Mesothelial cell of epicardium (in vitro differentiated cells): ENCODE data around the gene AEBP2. TPM values are rescaled to one million over a fixed set of nuclear protein-coding genes. Genes with fewer than 3 reads are reported as not detected.
A peak's percentile ranks its signal among the peaks of the same experiment; 100 is the strongest.

Source experiments
- DNase-seq, 2 experiments: peaks; one replicate each; pipeline ENCODE4 v3.0.0; 2021; ENCODE audit warnings: low spot score in 2 of 2; ENCODE audit not compliant: unreplicated experiment in 2 of 2
- H3K27ac Mint-ChIP-seq: 2 replicates; pipeline ENCODE4 v1.8.0; 2021; ENCODE audit warnings: mixed read lengths
- H3K27me3 Mint-ChIP-seq: 2 replicates; pipeline ENCODE4 v1.8.0; 2021; ENCODE audit warnings: low read depth, mixed read lengths
- H3K36me3 Mint-ChIP-seq: 2 replicates; pipeline ENCODE4 v1.8.0; 2021; ENCODE audit warnings: mixed read lengths
- H3K4me1 Mint-ChIP-seq: 2 replicates; pipeline ENCODE4 v1.8.0; 2021; ENCODE audit warnings: mixed read lengths
- H3K4me3 Mint-ChIP-seq: 2 replicates; pipeline ENCODE4 v1.8.0; 2021; ENCODE audit warnings: mild to moderate bottlenecking, moderate library complexity, mixed read lengths
- H3K9me3 Mint-ChIP-seq: 2 replicates; pipeline ENCODE4 v1.8.0; 2021; ENCODE audit warnings: mixed read lengths
- CTCF ChIP-seq: fragments of 200-600 bp; sonication (generic); IDR thresholded peaks from one replicate; pipeline ENCODE4 v1.5.0; 2021; ENCODE audit warnings: antibody characterized with exemption; ENCODE audit not compliant: unreplicated experiment
- total RNA-seq: library from RNA; stranded (reverse); gene quantifications from 3 replicates; pipeline ENCODE4 v1.2.1, GENCODE V29; 2021

The AEBP2 gene
- total RNA-seq, 1 donor from 2014 or later = 59.7 TPM

DNA sequence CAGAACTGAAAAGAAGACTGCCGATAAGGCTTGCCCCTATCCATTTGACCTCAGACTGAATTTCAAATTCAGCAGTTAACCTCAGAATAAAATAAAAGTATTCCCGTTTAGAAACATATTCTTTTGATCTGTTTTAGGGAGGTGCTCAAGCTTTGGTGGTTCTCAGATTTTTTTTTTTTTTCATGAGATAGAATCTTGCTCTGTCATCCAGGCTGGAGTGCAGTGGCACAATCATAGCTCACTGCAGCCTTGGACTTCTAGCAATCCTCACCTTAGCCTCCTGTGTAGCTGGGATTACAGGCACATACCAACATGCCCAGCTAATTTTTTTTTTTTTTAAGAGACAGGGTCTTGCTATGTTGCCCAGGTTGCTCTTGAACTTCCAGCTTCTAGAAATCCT, 15.5 kb downstream of the AEBP2 start:
- Mint-ChIP-seq H3K27me3 (no peaks in the 10 kb centered on the region), H3K4me1 (peaks cover 11% of the 10 kb centered on the region), H3K27ac (no peak overlapping the region), H3K4me3 (no peak overlapping the region), H3K9me3 (no peaks in the 10 kb centered on the region), H3K36me3 (peaks cover 18% of the 10 kb centered on the region)
- TF ChIP-seq CTCF = no peak
- DNase-seq = no peak

GRCh38 chr12:19456176-19456575, 16.9 kb downstream of the AEBP2 start:
- Mint-ChIP-seq H3K9me3 (no peaks in the 10 kb centered on the region), H3K36me3 (peaks cover 18% of the 10 kb centered on the region), H3K4me1 (peaks cover 17% of the 10 kb centered on the region), H3K27me3 (no peaks in the 10 kb centered on the region), H3K4me3 (no peak overlapping the region), H3K27ac (no peak overlapping the region)
- DNase-seq = no peak
- TF ChIP-seq CTCF = no peak

- DNase-seq = no peak
- peaks cover 15% of the 10 kb centered on the region for H3K36me3 Mint-ChIP-seq
- no peaks in the 10 kb centered on the region for H3K27me3 Mint-ChIP-seq
- H3K27ac Mint-ChIP-seq = no peak overlapping the region
- H3K9me3 Mint-ChIP-seq = no peaks in the 10 kb centered on the region
- H3K4me1 Mint-ChIP-seq = peaks cover 22% of the 10 kb centered on the region
- no peak overlapping the region for H3K4me3 Mint-ChIP-seq
- TF ChIP-seq CTCF = no peak
These were observed 18.3 kb downstream of the AEBP2 start for GRCh38 chr12:19457561-19457960.

- no peak for DNase-seq
- Mint-ChIP-seq H3K36me3 (peaks cover 21% of the 10 kb centered on the region), H3K27me3 (no peaks in the 10 kb centered on the region), H3K9me3 (no peaks in the 10 kb centered on the region), H3K27ac (no peak overlapping the region), H3K4me1 (peaks cover 27% of the 10 kb centered on the region), H3K4me3 (no peak overlapping the region)
- no peak for TF ChIP-seq CTCF
These were observed 19.4 kb downstream of the AEBP2 start for GRCh38 chr12:19458733-19459132.

DNA sequence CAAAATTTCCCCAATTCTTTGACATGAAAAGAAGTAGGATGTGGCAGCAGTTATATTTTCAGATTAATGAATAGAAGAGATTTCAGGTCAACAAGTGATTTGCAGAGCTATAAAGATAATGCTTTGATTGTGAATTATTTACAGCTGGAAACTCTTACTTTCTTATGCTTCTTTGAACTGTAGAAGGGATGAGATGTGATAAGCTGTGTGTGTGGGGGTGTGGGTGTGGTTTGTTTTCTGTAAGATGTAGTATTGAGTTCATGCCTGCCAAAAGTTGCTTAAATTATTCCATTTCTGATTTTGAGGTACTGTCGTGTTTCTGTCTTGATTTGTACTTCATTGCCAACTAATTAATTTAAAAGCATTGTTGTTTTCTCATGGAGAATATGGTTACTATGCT, 22.7 kb downstream of the AEBP2 start:
- no peak overlapping the region for H3K4me3 Mint-ChIP-seq
- H3K4me1 Mint-ChIP-seq = peaks cover 25% of the 10 kb centered on the region
- H3K27me3 Mint-ChIP-seq = no peaks in the 10 kb centered on the region
- peak overlapping the region; percentile 78 for H3K27ac Mint-ChIP-seq
- no peak for TF ChIP-seq CTCF
- no peaks in the 10 kb centered on the region for H3K9me3 Mint-ChIP-seq
- no peak for DNase-seq
- H3K36me3 Mint-ChIP-seq = peaks cover 25% of the 10 kb centered on the region

DNA sequence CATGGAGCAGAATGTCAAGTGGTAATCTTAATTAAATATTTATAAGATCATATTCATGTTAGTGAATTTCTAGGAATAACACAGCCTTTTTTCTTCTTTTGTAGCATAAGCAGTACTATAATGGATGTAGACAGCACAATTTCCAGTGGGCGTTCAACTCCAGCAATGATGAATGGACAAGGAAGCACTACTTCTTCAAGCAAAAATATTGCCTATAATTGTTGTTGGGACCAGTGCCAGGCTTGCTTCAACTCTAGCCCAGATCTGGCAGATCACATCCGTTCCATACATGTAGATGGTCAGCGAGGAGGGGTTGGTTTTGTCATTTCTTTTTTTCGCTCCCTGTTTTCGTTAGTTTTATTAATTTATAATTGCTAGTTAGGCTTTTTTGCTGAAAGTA, 23.1 kb downstream of the AEBP2 start:
- DNase-seq = no peak
- Mint-ChIP-seq H3K9me3 (no peaks in the 10 kb centered on the region), H3K4me3 (no peak overlapping the region), H3K27ac (peak overlapping the region; percentile 78), H3K36me3 (peaks cover 27% of the 10 kb centered on the region), H3K4me1 (peaks cover 25% of the 10 kb centered on the region), H3K27me3 (no peaks in the 10 kb centered on the region)
- no peak for TF ChIP-seq CTCF
